GM23248 (cell line): Measurements from ENCODE around the gene RMI2. TPM values are rescaled to one million over a fixed set of nuclear protein-coding genes. Genes with fewer than 3 reads are reported as not detected.

Experiments used
- DNase-seq: peaks from one replicate; pipeline ENCODE4 v3.0.0-alpha.2; 2015
- H2AFZ ChIP-seq: fragments of 200-600 bp; sonication (generic); 2 replicates; pipeline ENCODE4 v1.6.1; 2016; ENCODE audit warnings: antibody characterized with exemption
- H3F3A ChIP-seq: fragments of 200-600 bp; sonication (generic); 2 replicates; pipeline ENCODE4 v1.6.1; 2016; ENCODE audit warnings: mild to moderate bottlenecking, antibody characterized with exemption, mixed run types; ENCODE audit not compliant: insufficient read depth
- H3K27ac ChIP-seq: fragments of 200-600 bp; sonication (generic); 2 replicates; pipeline ENCODE4 v1.5.1; 2016; ENCODE audit warnings: mild to moderate bottlenecking
- H3K27me3 ChIP-seq: fragments of 200-600 bp; sonication (generic); replicated peaks from 2 replicates; pipeline ENCODE4 v1.6.1; 2016; ENCODE audit warnings: mild to moderate bottlenecking; ENCODE audit not compliant: insufficient read depth
- H3K36me3 ChIP-seq: fragments of 200-600 bp; sonication (generic); 2 replicates; pipeline ENCODE4 v1.6.1; 2016; ENCODE audit warnings: low read depth, mild to moderate bottlenecking
- H3K4me1 ChIP-seq: fragments of 200-600 bp; sonication (generic); 2 replicates; pipeline ENCODE4 v1.6.1; 2016; ENCODE audit warnings: mild to moderate bottlenecking; ENCODE audit not compliant: insufficient read depth
- H3K4me2 ChIP-seq: fragments of 200-600 bp; sonication (generic); one replicate; pipeline ENCODE4 v1.6.1; 2016; ENCODE audit warnings: mild to moderate bottlenecking; ENCODE audit not compliant: unreplicated experiment
- H3K4me3 ChIP-seq: fragments of 200-600 bp; sonication (generic); 2 replicates; pipeline ENCODE4 v1.5.1; 2016; ENCODE audit warnings: mild to moderate bottlenecking
- H3K79me2 ChIP-seq: fragments of 200-600 bp; sonication (generic); 2 replicates; pipeline ENCODE4 v1.6.1; 2016; ENCODE audit warnings: mild to moderate bottlenecking; ENCODE audit not compliant: insufficient read depth
- H3K9ac ChIP-seq: fragments of 200-600 bp; sonication (generic); 2 replicates; pipeline ENCODE4 v1.6.1; 2016; ENCODE audit warnings: mild to moderate bottlenecking
- H3K9me2 ChIP-seq: fragments of 200-600 bp; sonication (generic); 2 replicates; pipeline ENCODE4 v1.6.1; 2016; ENCODE audit warnings: mixed run types, mild to moderate bottlenecking, moderate library complexity; ENCODE audit not compliant: insufficient read depth
- H3K9me3 ChIP-seq: fragments of 200-600 bp; sonication (generic); one replicate; pipeline ENCODE4 v1.6.1; 2017; ENCODE audit warnings: low read depth
- H4K20me1 ChIP-seq: fragments of 200-600 bp; sonication (generic); 2 replicates; pipeline ENCODE4 v1.6.0; 2016; ENCODE audit not compliant: insufficient read depth
- EZH2 ChIP-seq: fragments of 200-600 bp; sonication (generic); IDR thresholded peaks from 2 replicates; pipeline ENCODE4 v1.6.1; 2018; ENCODE audit warnings: antibody characterized with exemption, mild to moderate bottlenecking; ENCODE audit not compliant: insufficient read depth, poor library complexity, severe bottlenecking
- EZH2phosphoT487 ChIP-seq: fragments of 200-600 bp; sonication (generic); IDR thresholded peaks from 2 replicates; pipeline ENCODE4 v1.6.1; 2018; ENCODE audit warnings: antibody characterized with exemption, moderate library complexity, mild to moderate bottlenecking, low read depth; ENCODE audit not compliant: insufficient read depth
- WGBS, 2 experiments: methylation state at CpG; one replicate each; pipeline ENCODE4 v1.1.6; 2015 to 2017; ENCODE audit warnings: low lambda C conversion rate in 2 of 2, low coverage in 1 of 2; ENCODE audit errors: missing lambda C conversion rate in 2 of 2; 5-methylcytosine and 5-hydroxymethylcytosine counted together
- in situ Hi-C: fragments of 300-500 bp; cut with MboI; formaldehyde crosslinking; loops from 2 replicates; pipeline ENCODE4 v1.15.0; 2020
- polyA plus RNA-seq: library from polyadenylated mRNA; unstranded; fragments of >200 nt; fragmentation: Nextera tagmentation; extraction: Ambion mirVana; gene quantifications from 2 replicates; pipeline ENCODE4 v1.2.1, GENCODE V29; 2016
- total RNA-seq: library from RNA; depleted of rRNA; stranded (reverse); fragments of >200 nt; shearing (Covaris generic); gene quantifications from 2 replicates; pipeline ENCODE4 v1.2.3, GENCODE V29; 2014

Gene RMI2
- total and polyA plus RNA-seq, 2 experiments from 2014 or later = 8.5 to 11.9 TPM

GRCh38 chr16:11349599-11350276 lies 4.5 kb downstream of the RMI2 start:
- H3K9ac ChIP-seq = peak overlapping the region; percentile 78

GRCh38 chr16:11350519-11350918 lies 5.3 kb downstream of the RMI2 start:
- Histone ChIP-seq H3K9me3 (no peaks in the 10 kb centered on the region), H3K4me3 (peak overlapping the region; percentile 46), H2AFZ (peak overlapping the region; percentile 68), H3K27me3 (no peaks in the 10 kb centered on the region), H3F3A (peaks cover 41% of the 10 kb centered on the region), H3K4me2 (peak overlapping the region; percentile 63), H3K36me3 (no peaks in the 10 kb centered on the region), H3K4me1 (peaks cover 27% of the 10 kb centered on the region), H3K27ac (peak overlapping the region; percentile 95), H3K9me2 (no peaks in the 10 kb centered on the region), H3K79me2 (peaks cover 32% of the 10 kb centered on the region), H4K20me1 (no peaks in the 10 kb centered on the region), H3K9ac (peak overlapping the region; percentile 78)
- peak; percentile 45 for DNase-seq
- WGBS, 2 experiments = 0 to 7% methylated on average over 5 of the region's 5 CpGs
- in situ Hi-C loops = no loop called here
- TF ChIP-seq EZH2 (no peak), EZH2phosphoT487 (no peak)

More at GRCh38 chr16:11349599-11350276, 4.5 kb downstream of the RMI2 start:
- Histone ChIP-seq H3K4me2 (peak overlapping the region; percentile 63), H4K20me1 (no peaks in the 10 kb centered on the region), H3K27me3 (no peaks in the 10 kb centered on the region), H2AFZ (peak overlapping the region; percentile 37; the same call in 1 of the 2 replicates), H3F3A (peaks cover 41% of the 10 kb centered on the region), H3K36me3 (no peaks in the 10 kb centered on the region), H3K4me1 (peaks cover 27% of the 10 kb centered on the region), H3K4me3 (peak overlapping the region; percentile 46), H3K9me3 (no peaks in the 10 kb centered on the region), H3K9me2 (no peaks in the 10 kb centered on the region), H3K79me2 (peaks cover 32% of the 10 kb centered on the region), H3K27ac (peak overlapping the region; percentile 95)
- in situ Hi-C loops = no loop called here
- TF ChIP-seq EZH2phosphoT487 (no peak), EZH2 (no peak)
- WGBS, 2 experiments = 7 to 8% methylated on average over 14 of the region's 14 CpGs
- DNase-seq = peak; percentile 92

- Histone ChIP-seq H3F3A (peaks cover 41% of the 10 kb centered on the region), H3K27me3 (no peaks in the 10 kb centered on the region), H3K9me2 (no peaks in the 10 kb centered on the region), H4K20me1 (no peaks in the 10 kb centered on the region), H3K27ac (peak overlapping the region; percentile 95), H3K4me3 (peak overlapping the region; percentile 46), H3K4me1 (peaks cover 27% of the 10 kb centered on the region), H3K79me2 (peaks cover 28% of the 10 kb centered on the region), H3K4me2 (peak overlapping the region; percentile 63), H3K9ac (peak overlapping the region; percentile 78), H3K36me3 (no peaks in the 10 kb centered on the region), H2AFZ (peak overlapping the region; percentile 68), H3K9me3 (no peaks in the 10 kb centered on the region)
- peak; percentile 86 for DNase-seq
- TF ChIP-seq EZH2phosphoT487 (no peak), EZH2 (no peak)
- in situ Hi-C loops = no loop called here
- 6 to 13% methylated on average over 8 of the region's 8 CpGs for WGBS, 2 experiments
These were observed 5.7 kb downstream of the RMI2 start for GRCh38 chr16:11350921-11351335.

GRCh38 chr16:11353158-11353557 lies 7.9 kb downstream of the RMI2 start:
- H3K27ac ChIP-seq = no peak overlapping the region
- no peaks in the 10 kb centered on the region for H3K36me3 ChIP-seq
- no peaks in the 10 kb centered on the region for H3K9me3 ChIP-seq
- no peaks in the 10 kb centered on the region for H3K27me3 ChIP-seq
- H2AFZ ChIP-seq = no peak overlapping the region
- no peak overlapping the region for H3K4me3 ChIP-seq
- 56 to 61% methylated on average over 4 of the region's 4 CpGs for WGBS, 2 experiments
- H3K79me2 ChIP-seq = peaks cover 14% of the 10 kb centered on the region; the same call in 1 of the 2 replicates
- no peak for TF ChIP-seq EZH2
- TF ChIP-seq EZH2phosphoT487 = no peak
- H3F3A ChIP-seq = peaks cover 48% of the 10 kb centered on the region
- H3K4me2 ChIP-seq = no peak overlapping the region
- in situ Hi-C loops = no loop called here
- no peaks in the 10 kb centered on the region for H3K9me2 ChIP-seq
- H4K20me1 ChIP-seq = no peaks in the 10 kb centered on the region
- no peak overlapping the region for H3K9ac ChIP-seq
- H3K4me1 ChIP-seq = peaks cover 41% of the 10 kb centered on the region
- no peak for DNase-seq
